HG03103 (cell line): Measurements from ENCODE around the gene DUS1L.

Experiments
- ATAC-seq: cut with Tn5 transposase; IDR thresholded peaks from one replicate; pipeline ENCODE4 v1.9.1; 2021; ENCODE audit warnings: low read depth; ENCODE audit not compliant: unreplicated experiment

Gene DUS1L

GRCh38 chr17:82016061-82016874, 49.3 kb downstream of the DUS1L start:
- no peak for ATAC-seq

GRCh38 chr17:82015311-82015971, 50.2 kb downstream of the DUS1L start:
- no peak for ATAC-seq

GRCh38 chr17:82014971-82015310, 50.7 kb downstream of the DUS1L start:
- ATAC-seq, result no peak

GRCh38 chr17:82014432-82014831, 51.2 kb downstream of the DUS1L start:
- no peak for ATAC-seq

- no peak for ATAC-seq
These were observed 51.8 kb downstream of the DUS1L start for GRCh38 chr17:82013772-82014321.

GRCh38 chr17:82013341-82013740, 52.3 kb downstream of the DUS1L start:
- no peak for ATAC-seq

GRCh38 chr17:82012640-82013295, 52.8 kb downstream of the DUS1L start:
- ATAC-seq, result no peak

GRCh38 chr17:82012261-82012639, 53.4 kb downstream of the DUS1L start:
- no peak for ATAC-seq

GRCh38 chr17:82011617-82012187, 53.9 kb downstream of the DUS1L start:
- no peak for ATAC-seq

GRCh38 chr17:82010575-82011525, 54.8 kb downstream of the DUS1L start:
- no peak for ATAC-seq

GRCh38 chr17:82009413-82009812, 56.2 kb downstream of the DUS1L start:
- ATAC-seq, result no peak

GRCh38 chr17:82008941-82009405, 56.6 kb downstream of the DUS1L start:
- no peak for ATAC-seq

GRCh38 chr17:82008258-82008940, 57.2 kb downstream of the DUS1L start:
- ATAC-seq, result no peak
